Keratinocyte (primary cell): Measurements from ENCODE around the gene PTPN4. TPM values are rescaled to one million over a fixed set of nuclear protein-coding genes. Genes with fewer than 3 reads are reported as not detected.

Experiments
- DNase-seq: peaks from one replicate; pipeline ENCODE4 v3.0.0-alpha.2; 2011; ENCODE audit warnings: low read depth, missing footprints, low spot score
- FAIRE-seq: peaks from 2 replicates; lab custom pipeline; 2011; peaks lifted over from hg19 to GRCh38; lab: Jason Lieb, UNC
- H2AFZ ChIP-seq: 2 replicates; pipeline ENCODE4 v1.6.0; 2012; ENCODE audit warnings: low read length, control low read depth, inconsistent platforms; ENCODE audit not compliant: control insufficient read depth
- H3K27ac ChIP-seq: 2 replicates; pipeline ENCODE4 v1.5.1; 2011; ENCODE audit warnings: low read length; ENCODE audit not compliant: control insufficient read depth, insufficient read depth
- H3K27me3 ChIP-seq: 3 replicates; pipeline ENCODE4 v1.6.0; 2011; ENCODE audit warnings: low read length; ENCODE audit not compliant: control insufficient read depth, insufficient read depth; ENCODE audit errors: extremely low read depth
- H3K36me3 ChIP-seq, 2 experiments: 2 replicates in 1 of 2; 3 replicates in 1 of 2; pipeline ENCODE4 v1.5.1; 2011; ENCODE audit warnings: low read length in 2 of 2, mild to moderate bottlenecking in 1 of 2; ENCODE audit not compliant: control insufficient read depth in 2 of 2, insufficient read depth in 2 of 2; ENCODE audit errors: extremely low read depth in 1 of 2
- H3K4me1 ChIP-seq: 3 replicates; pipeline ENCODE4 v1.5.1; 2011; ENCODE audit warnings: low read length; ENCODE audit not compliant: control insufficient read depth, insufficient read depth; ENCODE audit errors: extremely low read depth
- H3K4me2 ChIP-seq: 3 replicates; pipeline ENCODE4 v1.6.0; 2011; ENCODE audit warnings: low read depth, low read length; ENCODE audit not compliant: control insufficient read depth, insufficient read depth; ENCODE audit errors: extremely low read depth
- H3K4me3 ChIP-seq, 3 experiments: fragments of 200-600 bp in 1 of 3; sonication (generic) in 1 of 3; 2 replicates in 2 of 3; 3 replicates in 1 of 3; pipeline ENCODE4 v1.5.1; 2011 to 2016; ENCODE audit warnings: low read length in 3 of 3, mild to moderate bottlenecking in 3 of 3, control low read depth in 2 of 3, inconsistent platforms in 1 of 3, low read depth in 1 of 3, mixed read lengths in 1 of 3, mixed run types in 1 of 3, moderate library complexity in 1 of 3; ENCODE audit not compliant: control insufficient read depth in 2 of 3, insufficient read depth in 2 of 3; ENCODE audit errors: extremely low read depth in 1 of 3
- H3K79me2 ChIP-seq: 2 replicates; pipeline ENCODE4 v1.6.0; 2012; ENCODE audit warnings: low read length; ENCODE audit not compliant: control insufficient read depth, insufficient read depth
- H3K9ac ChIP-seq: 3 replicates; pipeline ENCODE4 v1.6.0; 2011; ENCODE audit warnings: low read length; ENCODE audit not compliant: control insufficient read depth, insufficient read depth; ENCODE audit errors: extremely low read depth
- H3K9me1 ChIP-seq: 3 replicates; pipeline ENCODE4 v1.6.0; 2011; ENCODE audit warnings: low read length; ENCODE audit not compliant: control insufficient read depth, insufficient read depth; ENCODE audit errors: extremely low read depth
- H3K9me3 ChIP-seq: 2 replicates; pipeline ENCODE4 v1.5.1; 2012; ENCODE audit warnings: low read depth, low read length; ENCODE audit not compliant: control insufficient read depth
- H4K20me1 ChIP-seq: 3 replicates; pipeline ENCODE4 v1.6.0; 2011; ENCODE audit warnings: low read length; ENCODE audit not compliant: control insufficient read depth, insufficient read depth; ENCODE audit errors: extremely low read depth
- CTCF ChIP-seq, 3 experiments: IDR thresholded peaks in 1 of 3; conservative IDR thresholded peaks in 1 of 3; optimal IDR thresholded peaks in 1 of 3; 2 replicates in 2 of 3; 3 replicates in 1 of 3; pipeline versions ENCODE3 to v1.5.1; 2011; ENCODE audit warnings: low read length in 3 of 3, mild to moderate bottlenecking in 3 of 3, moderate library complexity in 2 of 3, control low read depth in 1 of 3, inconsistent platforms in 1 of 3; ENCODE audit not compliant: insufficient read depth in 2 of 3; ENCODE audit errors: extremely low read depth in 1 of 3
- EZH2 ChIP-seq: IDR thresholded peaks from one replicate; pipeline ENCODE4 v1.6.1; 2012; ENCODE audit warnings: inconsistent platforms, mild to moderate bottlenecking, low read length, moderate library complexity
- dilution Hi-C: fragments of 300-500 bp; cut with MboI; formaldehyde crosslinking; loops from one replicate; pipeline ENCODE4 v1.7.0; 2020; ENCODE audit warnings: low sequenced_read_pairs; ENCODE audit not compliant: extremely low pct_ligation_motif_present
- polyA plus RNA-seq, 5 experiments: library from polyadenylated mRNA; depleted of rRNA in 3 of 5; stranded (reverse) in 3 of 5; stranded (forward) in 1 of 5; unstranded in 1 of 5; fragments of >200 nt; gene quantifications; 1 replicate in 1 of 5; 2 replicates in 3 of 5; 3 replicates in 1 of 5; pipeline versions ENCODE4 v1.2.1 to v1.2.3, GENCODE V29; 2011 to 2012; ENCODE audit warnings: missing spikeins in 2 of 5, low read depth in 1 of 5, low replicate concordance in 1 of 5

The PTPN4 gene
- polyA plus RNA-seq, 1 donor (not counting 4 experiments of a cell fraction or from before 2014, with no cell fraction given): 20.6 TPM

DNA sequence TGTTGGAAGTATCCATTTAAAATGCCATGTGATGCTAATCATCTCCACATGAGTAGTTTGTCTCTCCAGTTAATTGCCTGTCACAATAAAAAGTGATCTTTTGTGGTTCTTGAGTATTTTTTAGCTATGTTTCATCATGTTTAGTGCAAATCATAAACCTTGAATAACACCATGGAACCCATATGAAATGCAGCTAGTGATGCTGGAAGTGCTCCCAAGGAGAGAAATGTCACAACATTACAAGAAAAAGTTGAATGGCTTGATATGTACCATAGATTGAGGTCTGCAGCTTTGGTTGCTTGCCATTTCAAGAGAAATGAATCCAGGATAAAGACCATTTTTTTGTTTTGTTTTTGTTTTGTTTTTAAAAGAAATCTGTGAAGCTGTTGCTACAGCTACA, 14.3 kb downstream of the PTPN4 start:
- dilution Hi-C loops: no loop called here
- DNase-seq: no peak

GRCh38 chr2:119775102-119775501, 15.4 kb downstream of the PTPN4 start:
- Histone ChIP-seq H3K4me1 (no peaks in the 10 kb centered on the region), H3K36me3 (no peaks in the 10 kb centered on the region), H3K9ac (no peak overlapping the region), H3K9me3 (no peaks in the 10 kb centered on the region), H2AFZ (no peak overlapping the region), H3K27ac (no peak overlapping the region), H3K27me3 (no peaks in the 10 kb centered on the region), H3K9me1 (no peaks in the 10 kb centered on the region), H3K4me2 (no peak overlapping the region), H3K79me2 (peaks cover 10% of the 10 kb centered on the region), H4K20me1 (no peaks in the 10 kb centered on the region), H3K4me3 (no peak overlapping the region)
- no peak for TF ChIP-seq EZH2
- no peak for TF ChIP-seq CTCF (optimal IDR thresholded peaks at IDR 0.05 in 1 of 3, IDR thresholded peaks at IDR 0.05 in 1 of 3, conservative IDR thresholded peaks at IDR 0.05 in 1 of 3; ENCODE audit: extremely low read depth in 1 of 3, insufficient read depth in 2 of 3, low read length in 3 of 3)
- dilution Hi-C loops: no loop called here
- DNase-seq (no peak), FAIRE-seq (no peak)

More for the DNA sequence above, 14.3 kb downstream of the PTPN4 start:
- Histone ChIP-seq H3K9ac (no peak overlapping the region), H3K9me1 (no peaks in the 10 kb centered on the region), H3K4me1 (no peaks in the 10 kb centered on the region), H3K79me2 (peaks cover 18% of the 10 kb centered on the region), H3K4me2 (no peak overlapping the region), H3K9me3 (no peaks in the 10 kb centered on the region), H3K36me3 (no peaks in the 10 kb centered on the region), H3K27me3 (no peaks in the 10 kb centered on the region), H3K27ac (no peak overlapping the region), H2AFZ (no peak overlapping the region), H3K4me3 (no peak overlapping the region), H4K20me1 (no peaks in the 10 kb centered on the region)
- TF ChIP-seq EZH2 (no peak), CTCF (optimal IDR thresholded peaks at IDR 0.05 in 1 of 3, IDR thresholded peaks at IDR 0.05 in 1 of 3, conservative IDR thresholded peaks at IDR 0.05 in 1 of 3; ENCODE audit: extremely low read depth in 1 of 3, insufficient read depth in 2 of 3, low read length in 3 of 3) (no peak)
- peak; percentile 41 for FAIRE-seq
